Lower leg skin (tissue), 4 donors: ENCODE data around the gene FYB2. TPM values are rescaled to one million over a fixed set of nuclear protein-coding genes. Genes with fewer than 3 reads are reported as not detected.
A peak's percentile ranks its signal among the peaks of the same experiment; 100 is the strongest.

Experiments
- DNase-seq, 2 donors: peaks; one replicate each; pipeline ENCODE4 v3.0.0-alpha.2; 2019; ENCODE audit warnings: low spot score in 2 of 2
- H3K4me3 ChIP-seq: fragments of 200-600 bp; sonication (generic); 2 replicates; pipeline ENCODE4 v1.5.1; 2017; ENCODE audit warnings: mild to moderate bottlenecking, low read depth; ENCODE audit not compliant: poor library complexity, severe bottlenecking
- CTCF ChIP-seq, 3 donors: fragments of 450-650 bp; IDR thresholded peaks; one replicate each; pipeline ENCODE4 v1.5.1; 2016; ENCODE audit warnings: antibody characterized with exemption in 3 of 3, mild to moderate bottlenecking in 3 of 3, moderate library complexity in 2 of 3
- POLR2A ChIP-seq, 2 donors: fragments of 450-650 bp; IDR thresholded peaks; one replicate each; pipeline ENCODE4 v1.6.1; 2016 to 2017; ENCODE audit warnings: antibody characterized with exemption in 2 of 2, mild to moderate bottlenecking in 1 of 2, moderate library complexity in 1 of 2
- WGBS, 2 donors: methylation state at CpG; one replicate each; pipeline ENCODE4 v1.1.5; 2018; 5-methylcytosine and 5-hydroxymethylcytosine counted together
- intact Hi-C: fragments of 100-400 bp; cut with DNase I; formaldehyde crosslinking; loops from one replicate; pipeline ENCODE4 v1.15.0; 2023; ENCODE audit warnings: low total_unique reads
- total RNA-seq, 4 donors: library from RNA; depleted of rRNA; stranded (reverse); fragments of >200 nt; gene quantifications; one replicate each; pipeline ENCODE4 v1.1.0, GENCODE V29; 2016

Gene FYB2
- total RNA-seq, 4 donors from 2014 or later: 0.19 TPM; not detected in 3

DNA sequence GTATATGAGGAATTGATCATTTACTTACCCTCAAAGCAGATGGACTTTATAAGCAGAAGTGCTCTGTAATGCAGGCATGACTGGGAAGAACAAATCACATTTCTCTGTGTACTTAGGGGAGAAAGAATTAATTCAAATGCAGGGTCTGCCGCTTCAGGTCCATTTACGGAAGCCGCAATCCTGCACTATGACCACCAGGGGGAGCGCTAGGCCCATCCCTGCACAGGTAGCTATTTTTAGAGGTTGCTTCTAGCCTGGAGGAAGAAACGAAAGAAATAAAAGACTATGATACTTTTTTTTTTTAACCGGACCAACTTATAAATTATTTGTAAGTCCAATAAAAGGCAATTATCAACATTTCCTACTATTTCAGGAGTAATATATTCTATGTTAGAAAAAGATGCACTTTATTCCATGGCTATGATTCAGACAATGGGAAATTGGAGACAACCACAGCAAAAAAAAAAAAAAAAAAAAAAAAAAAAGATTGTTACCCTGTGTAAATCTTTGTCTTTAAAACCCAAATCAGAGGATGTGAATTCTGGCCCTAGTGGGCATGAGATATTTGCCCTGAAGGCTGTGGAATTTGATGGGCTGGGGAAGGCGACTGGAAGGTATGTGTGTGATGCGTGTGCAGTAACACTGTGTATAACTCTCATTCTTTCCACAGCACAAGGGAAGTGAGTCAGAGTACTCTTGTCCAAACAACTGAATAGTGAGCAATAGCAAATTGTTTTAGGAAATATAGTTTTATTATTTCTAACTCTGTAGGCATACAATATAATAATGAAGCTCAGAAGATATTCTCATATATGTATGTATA, 12.9 kb upstream of the FYB2 start:
- TF ChIP-seq POLR2A (IDR thresholded peaks at IDR 0.05) (no peak), CTCF (IDR thresholded peaks at IDR 0.05) (peak in 1 of 3 donors; percentile 83)
- intact Hi-C loops: no loop called here
- peak; percentile 49 to 85 for DNase-seq
- WGBS, 2 donors: 12 to 14% methylated on average over 8 of the region's 8 CpGs
- no peak overlapping the region for H3K4me3 ChIP-seq

DNA sequence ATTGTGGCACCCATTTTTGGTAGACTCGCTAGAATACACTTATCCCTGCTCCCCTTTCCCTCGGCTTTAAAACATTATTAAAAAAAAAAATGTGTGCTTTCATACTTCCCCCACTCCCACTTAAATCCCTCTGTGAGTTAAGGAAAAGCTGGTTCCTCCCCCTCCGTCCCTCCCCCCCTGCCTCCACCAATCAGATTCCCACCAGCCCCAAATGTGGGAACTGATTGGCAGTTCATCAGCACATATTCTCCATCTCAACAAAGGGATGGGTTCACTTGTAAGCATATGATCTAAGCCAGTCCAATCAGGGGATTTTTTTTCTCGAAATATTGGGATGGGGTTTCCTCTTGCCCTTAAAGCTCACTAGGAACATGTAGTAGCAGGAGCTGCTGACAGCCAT, 10.8 kb upstream of the FYB2 start:
- DNase-seq: no peak
- WGBS, 2 donors: 82 to 83% methylated on average over 4 of the region's 4 CpGs
- intact Hi-C loops: no loop called here
- H3K4me3 ChIP-seq: no peak overlapping the region
- no peak for TF ChIP-seq CTCF (IDR thresholded peaks at IDR 0.05)
- TF ChIP-seq POLR2A (IDR thresholded peaks at IDR 0.05): no peak

DNA sequence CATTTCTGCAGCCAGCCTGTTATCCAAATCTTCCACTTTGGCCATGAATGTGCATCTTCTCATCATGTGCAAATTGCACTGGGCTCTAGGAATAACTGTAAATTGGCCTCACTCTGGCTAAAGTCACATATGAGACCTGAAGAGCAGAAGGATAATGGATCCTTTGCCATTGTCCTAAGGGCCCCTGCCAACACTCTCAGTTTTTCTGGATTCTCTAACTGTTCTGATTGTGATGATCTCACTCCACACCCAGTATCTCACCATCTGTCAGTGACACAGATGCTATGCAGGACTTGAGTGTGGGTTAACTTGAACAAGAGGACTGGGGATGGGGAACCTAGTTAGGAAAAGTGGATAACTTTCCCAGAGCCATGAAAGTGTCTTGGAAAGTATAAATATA, 8.5 kb upstream of the FYB2 start:
- TF ChIP-seq POLR2A (IDR thresholded peaks at IDR 0.05) (no peak), CTCF (IDR thresholded peaks at IDR 0.05) (no peak)
- intact Hi-C loops: no loop called here
- no peak for DNase-seq
- no peak overlapping the region for H3K4me3 ChIP-seq

GRCh38 chr1:56825436-56825835, 6.2 kb upstream of the FYB2 start:
- no peak for TF ChIP-seq CTCF (IDR thresholded peaks at IDR 0.05)
- TF ChIP-seq POLR2A (IDR thresholded peaks at IDR 0.05): no peak
- intact Hi-C loops: no loop called here
- H3K4me3 ChIP-seq: no peak overlapping the region
- DNase-seq: no peak
- 67 to 69% methylated on average over 4 of the region's 4 CpGs for WGBS, 2 donors

GRCh38 chr1:56824938-56825337, 5.7 kb upstream of the FYB2 start:
- no peak for DNase-seq
- H3K4me3 ChIP-seq: no peak overlapping the region
- intact Hi-C loops: no loop called here
- TF ChIP-seq CTCF (IDR thresholded peaks at IDR 0.05) (no peak), POLR2A (IDR thresholded peaks at IDR 0.05) (no peak)
- 78 to 94% methylated on average over 1 of the region's 1 CpG for WGBS, 2 donors

DNA sequence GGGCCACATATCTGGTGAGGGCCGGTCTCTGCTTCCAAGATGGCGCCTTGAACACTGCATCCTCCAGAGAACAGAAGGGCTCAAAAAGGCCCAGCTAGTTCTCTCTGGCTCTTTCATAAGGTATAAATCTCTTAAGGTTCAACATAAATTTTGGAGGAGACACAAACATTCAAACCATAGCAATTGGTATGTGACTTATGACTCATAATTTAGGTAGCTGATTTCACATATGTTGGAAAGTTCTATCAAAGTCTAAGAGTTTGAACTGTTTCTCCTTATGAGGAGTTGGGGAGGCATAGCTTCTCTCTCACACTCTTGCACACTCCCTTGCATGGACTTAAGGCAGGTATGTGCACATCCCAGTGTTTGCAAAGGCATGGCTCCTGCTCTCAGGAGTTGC, 5.1 kb upstream of the FYB2 start:
- WGBS, 2 donors: 100% methylated on average over 2 of the region's 2 CpGs

More for the DNA sequence above, 5.1 kb upstream of the FYB2 start:
- intact Hi-C loops: no loop called here
- DNase-seq: no peak
- H3K4me3 ChIP-seq: no peak overlapping the region
- no peak for TF ChIP-seq CTCF (IDR thresholded peaks at IDR 0.05)
- no peak for TF ChIP-seq POLR2A (IDR thresholded peaks at IDR 0.05)
